Measurements from ENCODE around the gene HTR5A.

The HTR5A gene

DNA sequence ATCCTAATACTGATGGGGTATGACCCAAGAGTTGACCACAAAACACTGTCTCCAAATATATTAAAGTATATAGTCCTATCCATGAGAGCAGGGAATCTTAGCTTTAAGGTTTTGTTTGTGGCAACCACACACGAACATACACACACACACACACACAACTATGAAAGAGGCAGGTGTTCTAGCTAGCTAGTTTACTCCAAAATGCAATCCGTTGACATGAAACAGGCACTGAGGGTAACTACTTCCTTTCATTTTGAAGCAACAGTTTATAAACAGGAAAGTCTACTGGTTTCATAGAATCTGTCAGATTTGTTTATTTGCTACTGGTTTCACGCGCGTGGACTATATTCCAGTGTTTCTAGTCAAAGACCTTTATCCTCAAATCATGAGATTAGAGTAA, 14.8 kb downstream of the HTR5A start:
- Histone ChIP-seq H3K27me3 (ENCODE audit: control insufficient read depth, insufficient read depth, low read length) (peaks cover 26% of the 10 kb centered on the region), H3K9me3 (ENCODE audit: control insufficient read depth, insufficient read depth, low read depth, low read length) (peaks cover 3% of the 10 kb centered on the region; the same call in 1 of the 2 replicates), H3K4me1 (ENCODE audit: control insufficient read depth, insufficient read depth, low read length) (no peaks in the 10 kb centered on the region), H3K9ac (ENCODE audit: low read length) (no peak overlapping the region), H3K36me3 (ENCODE audit: control insufficient read depth, insufficient read depth, low read length) (no peaks in the 10 kb centered on the region), H3K27ac (ENCODE audit: low read depth, low read length) (no peak overlapping the region), H3K4me3 (ENCODE audit: low read depth, low read length) (no peak overlapping the region)

DNA sequence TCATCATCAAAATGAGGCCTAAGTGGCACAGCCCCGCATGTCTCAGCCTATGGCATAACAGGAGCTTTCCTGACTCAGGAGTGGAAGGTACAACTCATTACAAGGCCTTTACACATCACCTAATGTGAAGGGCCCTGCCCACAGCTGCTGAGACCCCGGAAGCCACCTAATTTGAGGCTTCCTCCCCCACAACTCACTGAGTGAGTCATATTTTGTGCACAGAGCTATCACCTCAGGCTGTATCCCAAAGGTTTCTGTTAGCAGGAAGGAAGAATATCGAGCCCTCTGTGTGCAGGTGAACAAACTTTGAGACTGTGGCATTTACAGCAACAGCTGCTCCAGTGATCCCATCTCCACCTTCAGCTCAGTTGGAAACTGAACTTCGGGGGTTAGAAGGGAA, 20.6 kb downstream of the HTR5A start:
- H3K4me1 ChIP-seq (ENCODE audit: control insufficient read depth, insufficient read depth, low read length) = no peaks in the 10 kb centered on the region
- H3K27me3 ChIP-seq (ENCODE audit: control insufficient read depth, insufficient read depth, low read length) = peaks cover 10% of the 10 kb centered on the region
- peaks cover 15% of the 10 kb centered on the region for H3K9me3 ChIP-seq (ENCODE audit: control insufficient read depth, insufficient read depth, low read depth, low read length)
- H3K36me3 ChIP-seq (ENCODE audit: control insufficient read depth, insufficient read depth, low read length) = no peaks in the 10 kb centered on the region
- no peak overlapping the region for H3K27ac ChIP-seq (ENCODE audit: low read depth, low read length)
- no peak overlapping the region for H3K4me3 ChIP-seq (ENCODE audit: low read depth, low read length)
- no peak overlapping the region for H3K9ac ChIP-seq (ENCODE audit: low read length)

DNA sequence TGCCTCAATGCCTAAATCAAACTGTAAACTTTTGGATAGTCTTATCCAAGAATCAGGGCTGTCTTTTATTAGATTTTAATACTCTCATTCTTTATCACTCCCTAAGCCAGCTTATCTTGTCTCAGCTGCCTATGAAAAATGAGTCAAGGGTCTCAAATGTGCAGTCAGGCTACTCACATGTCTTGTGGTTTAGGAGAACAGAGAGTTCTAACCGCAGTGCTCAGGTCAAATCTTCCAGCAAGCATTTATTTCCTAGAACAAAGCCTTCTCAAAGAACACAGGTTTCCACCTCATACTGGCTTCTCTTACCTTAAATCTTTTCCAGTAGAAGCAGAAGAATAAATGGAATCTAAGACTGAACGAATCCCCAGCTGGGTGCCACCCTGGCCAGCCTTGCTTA, 23.5 kb downstream of the HTR5A start:
- no peak overlapping the region for H3K27ac ChIP-seq (ENCODE audit: low read depth, low read length)
- H3K27me3 ChIP-seq (ENCODE audit: control insufficient read depth, insufficient read depth, low read length) = peaks cover 4% of the 10 kb centered on the region; the same call in 1 of the 2 replicates
- no peaks in the 10 kb centered on the region for H3K4me1 ChIP-seq (ENCODE audit: control insufficient read depth, insufficient read depth, low read length)
- no peak overlapping the region for H3K4me3 ChIP-seq (ENCODE audit: low read depth, low read length)
- H3K9me3 ChIP-seq (ENCODE audit: control insufficient read depth, insufficient read depth, low read depth, low read length) = peaks cover 22% of the 10 kb centered on the region
- H3K36me3 ChIP-seq (ENCODE audit: control insufficient read depth, insufficient read depth, low read length) = no peaks in the 10 kb centered on the region
- H3K9ac ChIP-seq (ENCODE audit: low read length) = no peak overlapping the region

DNA sequence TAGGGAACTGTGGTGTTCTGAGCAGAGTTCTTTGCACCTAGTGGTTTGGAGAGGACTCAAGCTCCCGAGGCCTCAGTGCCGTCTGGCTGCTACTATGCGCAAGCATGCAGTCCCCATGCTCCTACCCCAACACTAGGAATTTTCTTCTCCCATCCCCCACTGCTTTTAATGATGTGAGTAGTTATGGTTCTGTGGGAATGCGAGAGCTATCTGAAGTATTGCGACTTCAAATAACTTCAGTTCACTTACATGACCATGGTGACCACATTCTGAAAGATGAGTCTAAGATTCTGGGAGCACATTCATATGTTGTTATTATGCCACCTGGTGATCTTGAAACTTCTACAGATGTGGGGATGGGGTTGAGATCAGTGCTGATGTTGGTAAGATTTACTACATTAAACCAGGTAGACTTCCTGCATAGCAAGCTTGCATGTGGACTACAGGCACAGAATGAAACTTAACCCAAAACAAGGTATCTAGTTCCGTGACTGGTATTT, 24.6 kb downstream of the HTR5A start:
- H3K36me3 ChIP-seq (ENCODE audit: control insufficient read depth, insufficient read depth, low read length) = no peaks in the 10 kb centered on the region
- no peak overlapping the region for H3K4me3 ChIP-seq (ENCODE audit: low read depth, low read length)
- H3K9me3 ChIP-seq (ENCODE audit: control insufficient read depth, insufficient read depth, low read depth, low read length) = peaks cover 21% of the 10 kb centered on the region
- no peak overlapping the region for H3K9ac ChIP-seq (ENCODE audit: low read length)
- no peak overlapping the region for H3K27ac ChIP-seq (ENCODE audit: low read depth, low read length)
- peaks cover 9% of the 10 kb centered on the region; the same call in 1 of the 2 replicates for H3K27me3 ChIP-seq (ENCODE audit: control insufficient read depth, insufficient read depth, low read length)
- no peaks in the 10 kb centered on the region for H3K4me1 ChIP-seq (ENCODE audit: control insufficient read depth, insufficient read depth, low read length)

DNA sequence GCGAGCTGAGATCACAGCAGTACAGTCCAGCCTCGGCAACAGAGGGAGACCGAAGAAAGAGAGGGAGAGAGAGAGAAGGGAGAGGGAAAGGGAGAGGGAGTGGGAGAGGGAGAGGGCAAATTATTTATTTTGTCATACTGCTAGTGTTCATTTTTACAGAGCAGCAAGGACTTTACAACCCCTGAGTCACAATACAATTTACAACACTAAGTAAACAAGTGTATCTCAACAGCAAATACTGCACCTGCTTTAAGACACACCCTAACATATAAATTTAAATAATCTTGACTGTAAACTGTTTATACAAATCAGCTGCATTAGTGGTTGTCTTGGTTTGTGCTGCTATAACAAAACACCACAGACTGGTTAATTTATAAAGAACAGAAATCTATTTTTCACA, 27.2 kb downstream of the HTR5A start:
- no peak overlapping the region for H3K27ac ChIP-seq (ENCODE audit: low read depth, low read length)
- H3K9ac ChIP-seq (ENCODE audit: low read length) = no peak overlapping the region
- peaks cover 13% of the 10 kb centered on the region; the same call in 1 of the 2 replicates for H3K27me3 ChIP-seq (ENCODE audit: control insufficient read depth, insufficient read depth, low read length)
- H3K36me3 ChIP-seq (ENCODE audit: control insufficient read depth, insufficient read depth, low read length) = no peaks in the 10 kb centered on the region
- H3K4me1 ChIP-seq (ENCODE audit: control insufficient read depth, insufficient read depth, low read length) = no peaks in the 10 kb centered on the region
- peaks cover 20% of the 10 kb centered on the region for H3K9me3 ChIP-seq (ENCODE audit: control insufficient read depth, insufficient read depth, low read depth, low read length)
- no peak overlapping the region for H3K4me3 ChIP-seq (ENCODE audit: low read depth, low read length)

DNA sequence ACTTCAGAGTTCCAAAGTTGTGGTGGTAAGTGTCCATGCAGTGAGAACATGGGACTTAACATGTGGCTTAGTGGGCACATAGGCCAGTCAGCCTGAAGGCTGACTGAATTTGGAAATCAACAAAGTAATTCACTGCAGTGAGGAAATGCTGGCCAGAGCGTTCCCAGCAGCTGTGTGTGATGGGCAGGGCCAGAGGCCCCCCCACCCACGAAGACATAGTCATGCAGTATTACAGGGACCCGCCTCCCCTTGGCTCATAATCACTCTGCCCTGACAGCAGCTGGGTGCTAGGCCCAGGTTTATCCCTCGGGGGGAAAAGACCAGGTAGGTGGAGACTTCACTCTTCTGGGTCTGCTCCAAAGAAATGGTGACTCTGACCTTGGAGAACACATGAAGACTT, 33.7 kb downstream of the HTR5A start:
- Histone ChIP-seq H3K9me3 (ENCODE audit: control insufficient read depth, insufficient read depth, low read depth, low read length) (no peaks in the 10 kb centered on the region), H3K9ac (ENCODE audit: low read length) (no peak overlapping the region), H3K4me1 (ENCODE audit: control insufficient read depth, insufficient read depth, low read length) (0 out of 2 replicates have a peak, but pooled peaks cover 4% of the 10 kb centered on the region), H3K27ac (ENCODE audit: low read depth, low read length) (no peak overlapping the region), H3K27me3 (ENCODE audit: control insufficient read depth, insufficient read depth, low read length) (peaks cover 14% of the 10 kb centered on the region), H3K36me3 (ENCODE audit: control insufficient read depth, insufficient read depth, low read length) (no peaks in the 10 kb centered on the region), H3K4me3 (ENCODE audit: low read depth, low read length) (no peak overlapping the region)

DNA sequence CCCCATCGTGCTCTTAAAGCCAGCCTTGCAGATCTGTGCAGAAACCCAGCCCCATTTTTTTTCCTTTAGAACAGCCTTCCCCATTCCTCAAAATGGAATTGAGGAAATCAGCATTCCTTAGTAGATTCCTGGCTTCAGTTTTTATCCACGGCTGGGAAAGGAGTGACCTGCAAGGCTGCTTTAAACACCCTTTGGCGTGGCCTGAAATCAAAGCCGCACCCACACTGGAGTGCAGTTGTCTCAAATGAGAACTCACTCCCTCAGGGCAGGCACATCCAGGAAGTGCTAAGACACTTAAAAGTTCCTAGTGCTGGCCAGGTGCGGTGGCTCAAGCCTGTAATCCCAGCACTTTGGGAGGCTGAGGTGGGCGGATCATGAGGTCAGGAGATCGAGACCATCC, 34.8 kb downstream of the HTR5A start:
- 0 out of 2 replicates have a peak, but pooled peaks cover 4% of the 10 kb centered on the region for H3K4me1 ChIP-seq (ENCODE audit: control insufficient read depth, insufficient read depth, low read length)
- H3K4me3 ChIP-seq (ENCODE audit: low read depth, low read length) = no peak overlapping the region
- no peak overlapping the region for H3K27ac ChIP-seq (ENCODE audit: low read depth, low read length)
- H3K9me3 ChIP-seq (ENCODE audit: control insufficient read depth, insufficient read depth, low read depth, low read length) = no peaks in the 10 kb centered on the region
- H3K9ac ChIP-seq (ENCODE audit: low read length) = no peak overlapping the region
- H3K27me3 ChIP-seq (ENCODE audit: control insufficient read depth, insufficient read depth, low read length) = peaks cover 12% of the 10 kb centered on the region
- H3K36me3 ChIP-seq (ENCODE audit: control insufficient read depth, insufficient read depth, low read length) = no peaks in the 10 kb centered on the region

DNA sequence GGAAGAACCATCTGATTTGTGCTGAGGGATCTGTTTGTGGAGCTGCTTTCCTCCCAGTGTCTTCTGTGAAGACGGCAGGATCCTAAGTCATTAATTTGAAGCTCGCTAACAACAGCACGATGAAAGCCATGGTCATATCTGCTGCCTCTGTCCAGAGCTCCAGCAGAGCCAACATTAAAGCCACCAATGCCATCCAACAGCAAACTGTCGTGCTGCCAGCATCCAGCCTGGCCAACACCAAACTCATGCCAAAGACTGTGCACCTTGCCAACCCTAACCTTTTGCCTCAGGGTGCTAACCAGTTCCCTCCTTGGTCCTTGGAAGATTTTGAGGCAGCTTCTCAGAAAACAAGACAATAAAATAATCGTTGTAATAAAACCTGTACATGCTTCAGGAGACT, 36.2 kb downstream of the HTR5A start:
- Histone ChIP-seq H3K9me3 (ENCODE audit: control insufficient read depth, insufficient read depth, low read depth, low read length) (no peaks in the 10 kb centered on the region), H3K4me1 (ENCODE audit: control insufficient read depth, insufficient read depth, low read length) (0 out of 2 replicates have a peak, but pooled peaks cover 4% of the 10 kb centered on the region), H3K36me3 (ENCODE audit: control insufficient read depth, insufficient read depth, low read length) (no peaks in the 10 kb centered on the region), H3K9ac (ENCODE audit: low read length) (no peak overlapping the region), H3K27me3 (ENCODE audit: control insufficient read depth, insufficient read depth, low read length) (peaks cover 21% of the 10 kb centered on the region), H3K27ac (ENCODE audit: low read depth, low read length) (no peak overlapping the region), H3K4me3 (ENCODE audit: low read depth, low read length) (no peak overlapping the region)

DNA sequence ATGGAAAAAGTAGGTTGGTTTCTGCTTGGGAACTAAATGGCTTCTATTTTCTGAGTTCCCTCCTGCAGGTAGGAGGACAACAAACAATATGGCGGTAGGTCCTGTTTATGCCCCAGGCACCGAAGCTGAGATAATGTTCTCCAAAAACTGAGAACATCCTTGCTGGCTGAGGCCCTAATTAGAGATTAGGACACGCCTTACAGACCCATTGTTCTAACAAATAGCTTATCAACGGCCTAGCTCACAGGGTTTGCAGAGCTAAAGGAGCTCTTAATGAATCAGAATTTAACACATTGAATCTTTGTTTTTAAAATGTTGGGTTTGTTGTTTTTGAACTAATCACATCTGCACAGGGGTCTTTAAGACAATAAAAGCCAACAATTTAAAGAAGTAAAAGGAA, 37.0 kb downstream of the HTR5A start:
- Histone ChIP-seq H3K27ac (ENCODE audit: low read depth, low read length) (no peak overlapping the region), H3K9ac (ENCODE audit: low read length) (no peak overlapping the region), H3K4me1 (ENCODE audit: control insufficient read depth, insufficient read depth, low read length) (0 out of 2 replicates have a peak, but pooled peaks cover 4% of the 10 kb centered on the region), H3K4me3 (ENCODE audit: low read depth, low read length) (no peak overlapping the region), H3K9me3 (ENCODE audit: control insufficient read depth, insufficient read depth, low read depth, low read length) (no peaks in the 10 kb centered on the region), H3K27me3 (ENCODE audit: control insufficient read depth, insufficient read depth, low read length) (peaks cover 21% of the 10 kb centered on the region), H3K36me3 (ENCODE audit: control insufficient read depth, insufficient read depth, low read length) (no peaks in the 10 kb centered on the region)

DNA sequence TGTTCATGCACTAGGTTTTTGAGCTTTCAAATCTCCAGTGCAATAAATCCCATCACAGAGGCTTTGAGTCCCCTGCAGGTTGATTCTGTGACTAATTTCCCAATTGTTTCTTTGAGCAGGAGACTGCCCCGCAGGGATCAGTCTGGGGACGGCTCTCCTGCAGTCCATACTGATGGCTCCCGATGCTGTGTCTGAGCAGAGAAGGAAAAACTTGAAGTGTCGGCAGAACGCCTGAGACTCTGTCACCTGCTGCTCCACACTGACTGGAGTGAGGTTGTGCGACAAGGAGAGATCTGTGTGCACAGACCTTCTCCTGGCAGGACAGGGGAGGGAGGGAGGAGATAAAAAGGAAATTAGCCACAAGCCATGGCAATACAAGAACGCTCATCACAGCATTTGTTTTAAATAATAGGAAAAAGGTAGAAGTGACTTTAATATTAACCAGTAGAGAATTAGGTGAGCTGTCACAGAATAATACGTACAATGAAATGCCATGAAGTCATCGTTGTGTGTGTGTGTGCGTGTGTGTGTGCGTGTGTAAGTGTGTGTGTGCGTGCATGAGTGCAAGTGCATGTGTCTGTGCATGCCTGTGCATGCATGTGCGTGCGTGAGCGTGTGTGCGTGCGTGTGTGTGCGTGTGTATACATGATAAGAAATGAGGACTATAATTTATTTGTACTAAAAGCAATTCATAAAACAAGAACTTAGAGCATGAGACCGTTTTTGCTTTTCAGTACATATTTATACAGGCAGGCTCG, 38.2 kb downstream of the HTR5A start:
- H3K9ac ChIP-seq (ENCODE audit: low read length) = no peak overlapping the region
- no peak overlapping the region for H3K27ac ChIP-seq (ENCODE audit: low read depth, low read length)
- H3K36me3 ChIP-seq (ENCODE audit: control insufficient read depth, insufficient read depth, low read length) = no peaks in the 10 kb centered on the region
- H3K4me3 ChIP-seq (ENCODE audit: low read depth, low read length) = no peak overlapping the region
- H3K9me3 ChIP-seq (ENCODE audit: control insufficient read depth, insufficient read depth, low read depth, low read length) = no peaks in the 10 kb centered on the region
- peaks cover 21% of the 10 kb centered on the region for H3K27me3 ChIP-seq (ENCODE audit: control insufficient read depth, insufficient read depth, low read length)
- 0 out of 2 replicates have a peak, but pooled peaks cover 4% of the 10 kb centered on the region for H3K4me1 ChIP-seq (ENCODE audit: control insufficient read depth, insufficient read depth, low read length)

DNA sequence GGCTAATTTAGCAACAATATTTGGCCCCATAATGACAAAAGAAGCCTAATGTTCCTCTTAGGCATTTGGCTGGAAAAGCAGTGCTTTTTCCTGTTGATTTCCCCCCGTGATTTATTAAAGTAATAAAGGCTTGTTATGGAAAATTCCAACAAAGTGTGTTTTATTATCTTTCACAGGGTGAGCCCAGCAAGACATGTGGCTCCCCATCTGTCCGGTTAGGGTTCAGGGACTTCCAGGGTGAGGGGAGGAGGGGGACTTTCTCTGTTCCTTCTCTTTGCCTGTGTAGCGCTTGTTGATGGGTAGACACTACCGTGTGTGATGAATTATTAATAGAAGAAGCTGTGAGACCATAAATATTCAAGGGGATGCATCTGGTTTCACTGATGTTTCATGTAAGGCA, 39.0 kb downstream of the HTR5A start:
- H3K9me3 ChIP-seq (ENCODE audit: control insufficient read depth, insufficient read depth, low read depth, low read length) = no peaks in the 10 kb centered on the region
- peaks cover 21% of the 10 kb centered on the region for H3K27me3 ChIP-seq (ENCODE audit: control insufficient read depth, insufficient read depth, low read length)
- H3K4me1 ChIP-seq (ENCODE audit: control insufficient read depth, insufficient read depth, low read length) = 0 out of 2 replicates have a peak, but pooled peaks cover 4% of the 10 kb centered on the region
- no peaks in the 10 kb centered on the region for H3K36me3 ChIP-seq (ENCODE audit: control insufficient read depth, insufficient read depth, low read length)
- no peak overlapping the region for H3K9ac ChIP-seq (ENCODE audit: low read length)
- H3K4me3 ChIP-seq (ENCODE audit: low read depth, low read length) = no peak overlapping the region
- no peak overlapping the region for H3K27ac ChIP-seq (ENCODE audit: low read depth, low read length)
